Left lobe of liver (tissue), 2 donors: Measurements from ENCODE around the gene EXOC2. TPM values are rescaled to one million over a fixed set of nuclear protein-coding genes. Genes with fewer than 3 reads are reported as not detected.
A peak's percentile ranks its signal among the peaks of the same experiment; 100 is the strongest.
"Not testable (repeated sequence)": the region's sequence is repeated elsewhere in the genome, so short reads cannot be mapped to it uniquely, and the experiment has no call there.

Experiments
- ATAC-seq: fragments of 200-7000 bp; cut with Tn5 transposase; one replicate; pipeline ENCODE4 v1.9.1; 2020; ENCODE audit warnings: mild to moderate bottlenecking, moderate library complexity
- DNase-seq: peaks from one replicate; pipeline ENCODE4 v3.0.0-alpha.2; 2020; ENCODE audit warnings: low spot score
- total RNA-seq: library from RNA; stranded (reverse); gene quantifications from one replicate; pipeline ENCODE4 v1.2.1, GENCODE V29; 2021
- donor health status: DM: no; HTN: no; CAD: no; lungs with moderate emphysema.
- donor health status: DM: no; HTN: yes; CAD: no.

The EXOC2 gene
- total RNA-seq, 1 donor from 2014 or later: 7.5 TPM

- ATAC-seq (peak; percentile 78), DNase-seq (no peak)
These were observed 99.6 kb downstream of the EXOC2 start for GRCh38 chr6:593139-593906.

- ATAC-seq: no peak
- no peak for DNase-seq
These were observed 103.8 kb downstream of the EXOC2 start for GRCh38 chr6:589090-589489.

- no peak for DNase-seq
- ATAC-seq: peak; percentile 85
These were observed 106.4 kb downstream of the EXOC2 start for GRCh38 chr6:586553-586952.

GRCh38 chr6:583635-584034, 109.3 kb downstream of the EXOC2 start:
- DNase-seq (no peak), ATAC-seq (no peak)

GRCh38 chr6:583116-583515, 109.8 kb downstream of the EXOC2 start:
- ATAC-seq (no peak), DNase-seq (no peak)

GRCh38 chr6:582370-582769, 110.6 kb downstream of the EXOC2 start:
- no peak for ATAC-seq

GRCh38 chr6:579339-579738, 113.6 kb downstream of the EXOC2 start:
- ATAC-seq: no peak
- no peak for DNase-seq

More at GRCh38 chr6:582370-582769, 110.6 kb downstream of the EXOC2 start:
- DNase-seq: no peak

GRCh38 chr6:572596-573265, 120.2 kb downstream of the EXOC2 start:
- DNase-seq (no peak), ATAC-seq (no peak)

GRCh38 chr6:571892-572291, 121.0 kb downstream of the EXOC2 start:
- DNase-seq (no peak), ATAC-seq (no peak)

GRCh38 chr6:570825-571224, 122.1 kb downstream of the EXOC2 start:
- DNase-seq: no peak
- no peak for ATAC-seq

GRCh38 chr6:568954-569523, 123.9 kb downstream of the EXOC2 start:
- ATAC-seq: no peak

GRCh38 chr6:568085-568484, 124.9 kb downstream of the EXOC2 start:
- DNase-seq (no peak), ATAC-seq (no peak)

More at GRCh38 chr6:568954-569523, 123.9 kb downstream of the EXOC2 start:
- no peak for DNase-seq

GRCh38 chr6:563863-564262, 129.1 kb downstream of the EXOC2 start:
- no peak for ATAC-seq
- DNase-seq: no peak

GRCh38 chr6:562052-562676, 130.8 kb downstream of the EXOC2 start:
- ATAC-seq (no peak), DNase-seq (no peak)

- not testable (repeated sequence) for ATAC-seq, DNase-seq
These were observed 131.6 kb downstream of the EXOC2 start for GRCh38 chr6:561335-561734.

GRCh38 chr6:558959-559358, 134.0 kb downstream of the EXOC2 start:
- ATAC-seq: no peak

GRCh38 chr6:558089-558488, 134.8 kb downstream of the EXOC2 start:
- no peak for DNase-seq

More at GRCh38 chr6:558959-559358, 134.0 kb downstream of the EXOC2 start:
- DNase-seq: no peak

GRCh38 chr6:551829-552350, 141.0 kb downstream of the EXOC2 start:
- ATAC-seq (no peak), DNase-seq (no peak)

More at GRCh38 chr6:558089-558488, 134.8 kb downstream of the EXOC2 start:
- no peak for ATAC-seq

GRCh38 chr6:551405-551804, 141.5 kb downstream of the EXOC2 start:
- ATAC-seq (no peak), DNase-seq (no peak)

GRCh38 chr6:549906-550305, 143.0 kb downstream of the EXOC2 start:
- no peak for ATAC-seq

GRCh38 chr6:548517-548916, 144.4 kb downstream of the EXOC2 start:
- ATAC-seq (no peak), DNase-seq (no peak)

More at GRCh38 chr6:549906-550305, 143.0 kb downstream of the EXOC2 start:
- DNase-seq: no peak
